CD4-positive, CD25-positive, alpha-beta regulatory T cell (primary cell): ENCODE measurements around the gene PSMG2. TPM values are rescaled to one million over a fixed set of nuclear protein-coding genes. Genes with fewer than 3 reads are reported as not detected.

ENCODE experiments used
- ATAC-seq, 2 donors: fragments of 150-1000 bp; cut with Tn5 transposase; one replicate each; pipeline ENCODE4 v1.10.0; 2021; ENCODE audit warnings: low read depth in 2 of 2, moderate number of reproducible peaks in 2 of 2, moderate library complexity in 1 of 2
- DNase-seq, 3 donors: peaks; one replicate each; pipeline versions ENCODE4 v3.0.0 to v3.0.0-alpha.2; 2012 to 2022; ENCODE audit warnings: mixed read lengths in 1 of 3
- H3K27ac ChIP-seq: one replicate; pipeline ENCODE4 v1.7.0; 2013; ENCODE audit warnings: mild to moderate bottlenecking, low read length; ENCODE audit not compliant: insufficient read depth, poor library complexity, severe bottlenecking
- H3K27me3 ChIP-seq: one replicate; pipeline ENCODE4 v1.7.0; 2013; ENCODE audit warnings: low read length; ENCODE audit not compliant: control insufficient read depth, insufficient read depth
- H3K36me3 ChIP-seq: one replicate; pipeline ENCODE4 v1.7.0; 2013; ENCODE audit warnings: mild to moderate bottlenecking, low read length, moderate library complexity; ENCODE audit not compliant: control insufficient read depth, insufficient read depth
- H3K4me1 ChIP-seq: 2 replicates; pipeline ENCODE4 v1.7.0; 2013; ENCODE audit warnings: mild to moderate bottlenecking, low read length; ENCODE audit not compliant: insufficient read depth, control insufficient read depth, poor library complexity, severe bottlenecking
- H3K4me3 ChIP-seq: one replicate; pipeline ENCODE4 v1.7.0; 2013; ENCODE audit warnings: low read depth, mild to moderate bottlenecking, low read length, moderate library complexity
- H3K9me3 ChIP-seq, 2 experiments: 1 replicate in 1 of 2; 2 replicates in 1 of 2; pipeline ENCODE4 v1.7.0; 2013; ENCODE audit warnings: low read length in 2 of 2, mild to moderate bottlenecking in 1 of 2, moderate library complexity in 1 of 2; ENCODE audit not compliant: control insufficient read depth in 2 of 2
- H3K27ac Mint-ChIP-seq, 3 donors: one replicate each; pipeline ENCODE4 v1.8.0; 2020 to 2022; ENCODE audit warnings: mild to moderate bottlenecking in 3 of 3, mixed read lengths in 3 of 3, moderate library complexity in 2 of 3
- H3K27me3 Mint-ChIP-seq: one replicate; pipeline ENCODE4 v1.8.0; 2022; ENCODE audit warnings: mild to moderate bottlenecking, mixed read lengths
- H3K36me3 Mint-ChIP-seq: one replicate; pipeline ENCODE4 v1.8.0; 2020; ENCODE audit warnings: mixed read lengths
- H3K4me1 Mint-ChIP-seq, 4 donors: one replicate each; pipeline ENCODE4 v1.8.0; 2020 to 2022; ENCODE audit warnings: mixed read lengths in 4 of 4, mild to moderate bottlenecking in 1 of 4
- H3K4me3 Mint-ChIP-seq, 4 donors: one replicate each; pipeline ENCODE4 v1.8.0; 2020 to 2022; ENCODE audit warnings: mild to moderate bottlenecking in 4 of 4, mixed read lengths in 4 of 4, moderate library complexity in 3 of 4
- H3K9me3 Mint-ChIP-seq, 7 donors: one replicate each; pipeline ENCODE4 v1.8.0; 2020 to 2022; ENCODE audit warnings: mixed read lengths in 7 of 7, mild to moderate bottlenecking in 3 of 7, moderate library complexity in 2 of 7
- polyA plus RNA-seq, 4 donors: library from polyadenylated mRNA; unstranded; fragments of 300-500 nt; fragmentation: Illumina TruSeq; gene quantifications; one replicate each; pipeline ENCODE4 v1.2.3, GENCODE V29; 2021
- total RNA-seq: library from RNA; stranded (reverse); gene quantifications from one replicate; pipeline ENCODE4 v1.2.3, GENCODE V29; 2022

Gene PSMG2, protein sequence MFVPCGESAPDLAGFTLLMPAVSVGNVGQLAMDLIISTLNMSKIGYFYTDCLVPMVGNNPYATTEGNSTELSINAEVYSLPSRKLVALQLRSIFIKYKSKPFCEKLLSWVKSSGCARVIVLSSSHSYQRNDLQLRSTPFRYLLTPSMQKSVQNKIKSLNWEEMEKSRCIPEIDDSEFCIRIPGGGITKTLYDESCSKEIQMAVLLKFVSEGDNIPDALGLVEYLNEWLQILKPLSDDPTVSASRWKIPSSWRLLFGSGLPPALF
- total RNA-seq (60.3 TPM), polyA plus RNA-seq (100 to 1,000 TPM; 145 to 199 (median 154) TPM)

DNA sequence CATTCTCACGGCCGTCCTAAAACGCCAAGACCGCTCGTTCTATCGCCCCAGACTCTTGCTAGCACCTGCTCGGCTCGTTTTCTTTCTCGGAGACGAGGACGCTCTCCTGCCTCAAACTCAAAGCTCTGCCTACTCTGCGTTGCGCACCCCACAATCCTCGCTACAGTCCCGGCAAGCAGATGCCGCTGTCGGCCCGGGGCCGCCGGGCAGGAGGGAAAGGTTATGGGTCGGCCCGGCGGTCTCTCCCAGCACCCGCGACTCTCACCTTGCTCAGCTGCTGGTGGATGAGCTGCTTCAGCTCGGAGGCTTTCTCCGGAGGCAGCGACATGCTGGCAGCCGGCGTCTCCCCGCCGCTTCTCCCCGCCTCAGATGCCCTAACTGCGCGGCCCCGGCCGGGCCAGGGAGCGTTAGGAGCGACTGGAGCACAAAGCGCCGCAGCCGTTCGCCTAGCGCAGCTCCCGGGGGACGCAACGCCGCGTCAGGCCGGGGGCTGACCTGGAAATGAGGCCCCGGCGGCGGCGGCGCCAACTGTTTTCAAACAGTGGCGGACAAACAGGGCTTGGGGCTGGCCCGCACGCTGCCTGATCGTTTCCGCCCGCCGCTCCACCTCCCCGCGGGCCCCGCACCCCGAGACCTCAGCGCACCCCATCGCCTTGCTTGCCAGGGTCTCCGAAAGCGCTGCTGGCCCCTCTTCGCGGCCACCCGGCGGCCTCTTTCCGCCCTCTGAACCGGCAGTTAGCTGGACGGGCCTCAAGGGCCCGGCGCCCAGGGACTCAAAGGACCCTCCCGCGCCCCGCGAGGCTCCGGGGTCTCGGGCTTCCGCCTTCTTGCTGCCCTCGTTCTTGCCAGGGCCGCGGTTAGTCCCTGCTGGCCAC lies at the start of gene PSMG2, which contains the start of gene CEP76:
TSS of gene PSMG2 (plus strand) at position 822 of the 875 bp plus-strand sequence. CDS start 66 bp downstream, outside the sequence.
TSS of gene CEP76 (minus strand) at position 503 of the 875 bp plus-strand sequence. CDS start at position 328, 175 bp downstream.
- H3K9me3 Mint-ChIP-seq, result no peaks in the 10 kb centered on the region
- H3K36me3 Mint-ChIP-seq, result peaks cover 16% of the 10 kb centered on the region
- peak within 1 kb of the TSS; percentile 100 for H3K4me3 ChIP-seq
- no peaks in the 10 kb centered on the region for H3K27me3 Mint-ChIP-seq
- H3K4me3 Mint-ChIP-seq, result peak within 1 kb of the TSS; percentile 95 to 99 (median 96)
- H3K36me3 ChIP-seq, result peaks cover 18% of the 10 kb centered on the region
- ATAC-seq, result peak; percentile 78 to 79
- DNase-seq, result peak; percentile 76 to 91 (median 87)
- H3K4me1 ChIP-seq, result peaks cover 30% of the 10 kb centered on the region
- H3K4me1 Mint-ChIP-seq, result peaks cover 37 to 73% (median 56%) of the 10 kb centered on the region in 4 donors
- peak within 1 kb of the TSS; percentile 95 for H3K27ac ChIP-seq
- no peaks in the 10 kb centered on the region for H3K9me3 ChIP-seq
- H3K27ac Mint-ChIP-seq, result peak within 1 kb of the TSS; percentile 91 to 99 (median 99)
- H3K27me3 ChIP-seq, result no peaks in the 10 kb centered on the region

DNA sequence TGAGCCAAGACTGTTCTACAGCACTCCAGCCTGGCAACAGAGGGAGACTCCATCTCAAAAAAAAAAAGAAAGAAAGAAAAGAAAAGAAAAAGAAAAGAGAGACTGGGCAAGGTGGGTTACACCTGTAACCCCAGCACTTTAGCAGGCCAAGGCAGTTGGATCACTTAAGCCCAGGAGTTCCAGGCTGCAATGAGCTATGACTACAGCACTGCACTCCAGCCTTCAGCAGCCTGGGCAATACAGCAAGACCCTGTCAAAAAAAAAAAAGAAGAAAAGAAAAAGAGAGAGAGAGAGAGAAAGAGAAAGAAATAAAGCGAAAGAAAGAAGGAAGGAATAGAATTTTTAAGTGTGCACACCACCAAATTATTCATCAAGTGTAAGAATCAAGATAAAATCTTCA lies 47.9 kb upstream of the PSMG2 start:
- Histone ChIP-seq H3K4me1 (peaks cover 9% of the 10 kb centered on the region), H3K36me3 (no peaks in the 10 kb centered on the region), H3K9me3 (no peaks in the 10 kb centered on the region), H3K27me3 (peaks cover 14% of the 10 kb centered on the region), H3K4me3 (no peak overlapping the region), H3K27ac (no peak overlapping the region)
- H3K36me3 Mint-ChIP-seq, result no peaks in the 10 kb centered on the region
- H3K9me3 Mint-ChIP-seq, result no peaks in the 10 kb centered on the region
- H3K4me1 Mint-ChIP-seq, result peaks cover 6 to 17% (median 10%) of the 10 kb centered on the region in 4 donors
- H3K27me3 Mint-ChIP-seq, result peaks cover 64% of the 10 kb centered on the region
- ATAC-seq, result no peak
- peak overlapping the region; percentile 67 to 78 (median 72) for H3K4me3 Mint-ChIP-seq
- DNase-seq, result no peak
- H3K27ac Mint-ChIP-seq, result no peak overlapping the region

DNA sequence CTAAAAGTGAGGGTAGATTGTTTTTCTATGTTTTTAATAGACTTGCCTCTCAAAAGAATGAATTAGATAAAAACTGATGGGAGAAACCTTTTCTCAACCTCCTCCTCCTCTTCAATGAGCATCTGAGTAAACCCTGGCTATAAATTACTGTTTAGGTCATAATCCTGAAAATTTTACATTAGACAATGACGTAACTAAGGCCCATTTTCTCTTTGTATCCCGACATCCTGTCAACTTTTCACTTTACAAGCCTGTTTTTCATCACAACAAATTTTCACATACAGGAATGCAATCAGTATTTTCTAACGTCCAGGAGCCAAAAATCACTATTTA lies 46.3 kb upstream of the PSMG2 start:
- H3K9me3 ChIP-seq, result no peaks in the 10 kb centered on the region
- no peaks in the 10 kb centered on the region for H3K36me3 Mint-ChIP-seq
- ATAC-seq, result no peak
- H3K4me3 ChIP-seq, result peak overlapping the region; percentile 76
- H3K4me1 ChIP-seq, result peaks cover 9% of the 10 kb centered on the region
- H3K27ac Mint-ChIP-seq, result no peak overlapping the region
- no peak overlapping the region for H3K27ac ChIP-seq
- H3K4me1 Mint-ChIP-seq, result peaks cover 6 to 17% (median 10%) of the 10 kb centered on the region in 4 donors
- no peak for DNase-seq
- H3K9me3 Mint-ChIP-seq, result no peaks in the 10 kb centered on the region
- peaks cover 55% of the 10 kb centered on the region for H3K27me3 Mint-ChIP-seq
- H3K4me3 Mint-ChIP-seq, result peak overlapping the region; percentile 79 to 96 (median 92)
- H3K36me3 ChIP-seq, result no peaks in the 10 kb centered on the region
- peaks cover 11% of the 10 kb centered on the region for H3K27me3 ChIP-seq

DNA sequence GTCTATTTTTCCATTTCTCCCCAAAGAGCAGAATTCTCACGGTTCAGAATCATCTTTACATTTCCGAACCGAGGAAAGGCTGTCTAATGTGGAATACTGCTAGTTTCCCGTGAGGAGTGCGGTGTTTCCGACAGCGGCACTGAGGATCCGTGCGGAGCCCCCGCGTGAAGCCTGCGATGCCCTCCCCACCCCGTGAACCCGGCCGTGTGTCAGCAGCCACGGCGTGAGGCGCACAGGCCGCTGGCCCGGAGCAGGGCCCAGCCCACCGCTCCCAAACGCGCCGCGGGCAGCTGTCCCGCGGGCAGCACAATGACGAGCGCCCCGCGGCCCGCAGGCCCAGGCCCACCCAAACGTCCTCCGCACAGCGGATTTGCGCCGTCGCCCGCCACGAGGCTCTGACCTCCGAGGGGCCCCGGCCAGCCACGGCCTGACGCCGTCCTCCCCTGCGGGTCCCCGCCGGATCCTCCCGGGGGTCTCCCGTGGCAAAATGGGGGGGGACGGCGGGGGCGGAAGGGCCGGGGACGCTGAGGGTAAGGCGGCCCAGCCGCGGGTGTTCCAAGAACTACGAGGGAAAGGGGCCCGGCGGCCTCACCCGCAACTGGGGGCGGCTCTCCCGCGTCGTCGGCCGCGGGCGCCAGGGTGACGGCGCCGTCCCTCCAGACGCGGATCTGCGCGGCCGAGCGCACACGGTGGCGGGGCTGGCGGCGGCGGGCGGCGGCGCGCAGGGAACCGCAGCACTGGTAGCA lies 45.7 kb upstream of the PSMG2 start:
- no peaks in the 10 kb centered on the region for H3K36me3 ChIP-seq
- H3K9me3 ChIP-seq, result no peaks in the 10 kb centered on the region
- ATAC-seq, result peak; percentile 39 to 46
- peak overlapping the region; percentile 76 for H3K4me3 ChIP-seq
- H3K36me3 Mint-ChIP-seq, result no peaks in the 10 kb centered on the region
- peaks cover 6 to 17% (median 10%) of the 10 kb centered on the region in 4 donors for H3K4me1 Mint-ChIP-seq
- peaks cover 9% of the 10 kb centered on the region for H3K4me1 ChIP-seq
- peak in 1 of 3 donors; percentile 41 for DNase-seq
- H3K4me3 Mint-ChIP-seq, result peak overlapping the region; percentile 79 to 96 (median 92)
- peaks cover 8% of the 10 kb centered on the region for H3K27me3 ChIP-seq
- H3K27ac Mint-ChIP-seq, result no peak overlapping the region
- peaks cover 49% of the 10 kb centered on the region for H3K27me3 Mint-ChIP-seq
- H3K9me3 Mint-ChIP-seq, result no peaks in the 10 kb centered on the region
- H3K27ac ChIP-seq, result no peak overlapping the region

DNA sequence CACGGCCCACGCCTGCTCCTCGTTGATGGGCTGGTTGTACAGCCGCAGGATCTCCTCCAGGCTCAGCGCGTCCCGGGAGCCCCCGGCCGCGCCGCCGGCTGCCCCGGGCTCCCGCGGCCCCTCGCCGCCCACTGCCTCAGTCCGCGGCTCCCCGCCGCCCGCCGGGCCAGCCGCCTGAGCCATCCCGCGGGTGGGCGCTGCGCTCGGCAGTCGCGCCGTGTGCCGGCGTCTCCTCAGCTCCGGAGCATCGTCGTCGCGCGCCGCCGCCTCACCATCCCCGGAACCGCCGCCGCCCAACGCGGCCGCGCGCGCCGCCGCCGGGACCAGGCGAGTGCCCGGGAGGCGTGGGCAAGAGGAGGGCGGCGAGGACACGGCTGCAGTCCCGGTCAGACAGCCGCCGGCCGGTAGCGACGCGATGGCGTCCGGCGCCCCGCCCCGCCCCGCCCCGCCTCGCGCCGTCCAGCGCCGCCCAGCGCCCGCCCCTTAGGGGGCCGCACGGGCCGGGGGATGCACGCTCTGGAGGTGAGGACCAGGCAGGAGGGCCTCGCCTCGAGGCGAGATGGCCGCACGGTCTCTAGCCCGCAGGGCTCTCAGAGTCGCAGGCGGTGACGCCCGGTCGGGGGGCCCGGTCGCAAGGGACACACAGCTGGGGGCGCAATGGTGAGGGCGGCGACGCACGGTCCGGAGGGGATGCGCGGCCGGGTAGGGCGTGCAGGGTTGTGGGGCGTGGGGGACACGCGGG lies 45.0 kb upstream of the PSMG2 start, which contains the start of gene SPIRE1:
TSS of gene SPIRE1 (minus strand) at position 424 of the 742 bp plus-strand sequence. CDS start at position 183, 241 bp downstream.
- Mint-ChIP-seq H3K4me3 (peak within 1 kb of the TSS; percentile 88 to 96 (median 94)), H3K27ac (peak within 1 kb of the TSS; percentile 44 to 95 (median 60))
- no peak within 1 kb of the TSS for H3K27ac ChIP-seq

DNA sequence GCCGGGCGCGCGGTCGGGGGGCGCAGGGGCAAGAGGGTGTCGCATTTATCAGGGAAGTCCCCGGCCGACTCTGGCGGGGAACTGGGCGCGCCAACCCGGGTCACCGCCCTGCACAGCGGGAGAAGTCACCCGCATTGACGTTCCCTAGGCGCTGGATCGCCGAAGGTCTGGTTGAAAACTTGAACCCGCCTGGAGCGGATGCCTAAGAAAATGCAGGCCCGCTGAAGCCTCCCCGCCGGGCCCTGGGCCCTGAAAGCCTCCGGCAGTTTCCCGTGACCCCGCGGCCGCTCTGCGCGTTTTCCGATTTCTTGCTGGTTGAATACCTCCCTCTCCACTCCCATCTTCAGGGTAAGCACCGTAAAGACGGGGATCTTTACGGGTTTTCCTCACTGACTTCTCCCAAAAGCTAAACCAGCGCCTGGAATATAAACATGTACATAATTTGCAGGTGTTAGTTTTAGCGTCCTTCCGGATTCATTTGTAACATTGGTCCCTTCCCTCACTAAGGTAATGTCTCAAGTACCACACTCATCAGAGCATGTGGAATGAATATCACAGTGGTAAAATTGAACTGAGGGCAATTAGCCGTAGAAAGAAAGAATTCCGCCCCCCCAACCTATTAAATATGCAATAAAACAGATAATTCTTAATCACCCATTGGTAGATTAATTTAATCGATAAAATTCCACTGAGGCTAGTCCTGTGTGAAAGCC lies 44.3 kb upstream of the PSMG2 start:
- Mint-ChIP-seq H3K4me3 (peak overlapping the region; percentile 75 to 94 (median 90)), H3K4me1 (peaks cover 5 to 16% (median 9%) of the 10 kb centered on the region in 4 donors), H3K27ac (peak overlapping the region; percentile 44 to 95 (median 60)), H3K9me3 (no peaks in the 10 kb centered on the region), H3K36me3 (no peaks in the 10 kb centered on the region), H3K27me3 (peaks cover 35% of the 10 kb centered on the region)
- Histone ChIP-seq H3K9me3 (no peaks in the 10 kb centered on the region), H3K36me3 (no peaks in the 10 kb centered on the region), H3K4me1 (peaks cover 9% of the 10 kb centered on the region), H3K27me3 (peaks cover 8% of the 10 kb centered on the region), H3K27ac (no peak overlapping the region), H3K4me3 (no peak overlapping the region)
- peak in 1 of 2 donors; percentile 10 for ATAC-seq
- DNase-seq, result peak in 1 of 3 donors; percentile 23

More for the DNA sequence above, 45.0 kb upstream of the PSMG2 start, which contains the start of gene SPIRE1:
- peaks cover 6 to 17% (median 10%) of the 10 kb centered on the region in 4 donors for H3K4me1 Mint-ChIP-seq
- no peaks in the 10 kb centered on the region for H3K9me3 Mint-ChIP-seq
- ATAC-seq, result peak; percentile 49 to 61
- peaks cover 9% of the 10 kb centered on the region for H3K4me1 ChIP-seq
- H3K27me3 ChIP-seq, result peaks cover 8% of the 10 kb centered on the region
- peaks cover 42% of the 10 kb centered on the region for H3K27me3 Mint-ChIP-seq
- no peaks in the 10 kb centered on the region for H3K9me3 ChIP-seq
- H3K36me3 Mint-ChIP-seq, result no peaks in the 10 kb centered on the region
- DNase-seq, result peak; percentile 28 to 44 (median 33)
- peak within 1 kb of the TSS; percentile 76 for H3K4me3 ChIP-seq
- H3K36me3 ChIP-seq, result no peaks in the 10 kb centered on the region
